ENCODE measurements around the gene ZFP36L2. TPM values are rescaled to one million over a fixed set of nuclear protein-coding genes. Genes with fewer than 3 reads are reported as not detected.

Gene ZFP36L2
- total RNA-seq, 4 donors from 2014 or later: 114 to 305 (median 208) TPM

- no peak for DNase-seq
- no peaks in the 10 kb centered on the region for H3K9me3 ChIP-seq
- no peak overlapping the region for H3K27ac ChIP-seq
- H3K4me1 ChIP-seq: peaks cover 7 to 21% (median 11%) of the 10 kb centered on the region in 4 donors
- no peaks in the 10 kb centered on the region for H3K27me3 ChIP-seq
- H3K36me3 ChIP-seq: no peaks in the 10 kb centered on the region
- WGBS, 2 donors (ENCODE audit: low coverage in 1 of 2): 83 to 92% methylated on average over 1 to 7 of the region's 7 CpGs
- intact Hi-C loops (cut with DNase I; ENCODE audit: low total_unique reads): no loop called here
- in situ Hi-C loops (cut with MboI; ENCODE audit: low pct_ligation_motif_present in 1 of 4, low pct_unique_long_range_greater_than_20kb in 1 of 4, low sequenced_read_pairs in 3 of 4): no loop called here
- no peak for TF ChIP-seq EP300 (IDR thresholded peaks at IDR 0.05; ENCODE audit: low read depth)
- TF ChIP-seq POLR2A (IDR thresholded peaks at IDR 0.05): no peak
- TF ChIP-seq CTCF (IDR thresholded peaks at IDR 0.05): no peak
- no peak for TF ChIP-seq POLR2AphosphoS5 (IDR thresholded peaks at IDR 0.05)
- no peak overlapping the region for H3K4me3 ChIP-seq
These were observed 19.8 kb downstream of the ZFP36L2 start for GRCh38 chr2:43206602-43207001.

DNA sequence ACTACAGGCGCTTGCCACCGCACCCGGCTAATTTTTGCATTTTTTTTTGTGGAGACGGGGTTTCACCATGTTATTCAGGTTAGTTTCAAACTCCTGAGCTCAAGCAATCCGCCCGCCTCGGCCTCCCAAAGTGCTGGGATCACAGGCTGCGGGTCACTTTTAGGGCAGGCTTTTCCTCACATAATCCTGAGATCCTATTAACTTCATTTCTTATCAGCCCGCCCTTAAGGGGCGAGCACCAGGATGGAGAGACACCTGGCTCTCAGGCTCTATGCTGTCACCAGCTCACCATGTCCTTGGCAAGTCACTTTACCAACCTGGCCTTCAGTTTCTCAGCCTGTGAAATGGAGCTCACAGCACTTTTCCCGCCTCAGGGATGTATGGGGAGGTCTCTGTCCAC, 23.0 kb downstream of the ZFP36L2 start:
- intact Hi-C loops (cut with DNase I; ENCODE audit: low total_unique reads): no loop called here
- 94 to 97% methylated on average over 5 to 11 of the region's 11 CpGs for WGBS, 2 donors (ENCODE audit: low coverage in 1 of 2)
- Histone ChIP-seq H3K27me3 (no peaks in the 10 kb centered on the region), H3K9me3 (no peaks in the 10 kb centered on the region), H3K27ac (no peak overlapping the region), H3K4me3 (no peak overlapping the region), H3K36me3 (no peaks in the 10 kb centered on the region), H3K4me1 (peaks cover 0 to 8% (median 0%) of the 10 kb centered on the region in 4 donors)
- in situ Hi-C loops (cut with MboI; ENCODE audit: low pct_ligation_motif_present in 1 of 4, low pct_unique_long_range_greater_than_20kb in 1 of 4, low sequenced_read_pairs in 3 of 4): no loop called here
- DNase-seq: no peak
- TF ChIP-seq POLR2A (IDR thresholded peaks at IDR 0.05) (no peak), POLR2AphosphoS5 (IDR thresholded peaks at IDR 0.05) (no peak), EP300 (IDR thresholded peaks at IDR 0.05; ENCODE audit: low read depth) (no peak), CTCF (IDR thresholded peaks at IDR 0.05) (no peak)

GRCh38 chr2:43202289-43202688, 24.1 kb downstream of the ZFP36L2 start:
- no peak for DNase-seq
- no peaks in the 10 kb centered on the region for H3K9me3 ChIP-seq
- no peak overlapping the region for H3K27ac ChIP-seq
- 71 to 88% methylated on average over 2 of the region's 2 CpGs for WGBS, 2 donors (ENCODE audit: low coverage in 1 of 2)
- no peak overlapping the region for H3K4me3 ChIP-seq
- in situ Hi-C loops (cut with MboI; ENCODE audit: low pct_ligation_motif_present in 1 of 4, low pct_unique_long_range_greater_than_20kb in 1 of 4, low sequenced_read_pairs in 3 of 4) (no loop called here), intact Hi-C loops (cut with DNase I; ENCODE audit: low total_unique reads) (no loop called here)
- H3K4me1 ChIP-seq: peaks cover 0 to 5% (median 0%) of the 10 kb centered on the region in 4 donors
- TF ChIP-seq EP300 (IDR thresholded peaks at IDR 0.05; ENCODE audit: low read depth): no peak
- TF ChIP-seq POLR2A (IDR thresholded peaks at IDR 0.05): no peak
- TF ChIP-seq CTCF (IDR thresholded peaks at IDR 0.05): no peak
- no peak for TF ChIP-seq POLR2AphosphoS5 (IDR thresholded peaks at IDR 0.05)
- no peaks in the 10 kb centered on the region for H3K27me3 ChIP-seq
- H3K36me3 ChIP-seq: no peaks in the 10 kb centered on the region

GRCh38 chr2:43201497-43201896, 24.9 kb downstream of the ZFP36L2 start:
- in situ Hi-C loops (cut with MboI; ENCODE audit: low pct_ligation_motif_present in 1 of 4, low pct_unique_long_range_greater_than_20kb in 1 of 4, low sequenced_read_pairs in 3 of 4): no loop called here
- H3K27ac ChIP-seq: no peak overlapping the region
- H3K9me3 ChIP-seq: no peaks in the 10 kb centered on the region
- 80% methylated on average over 4 of the region's 4 CpGs; no CpG with 5 or more reads in 1 of the 2 donors for WGBS, 2 donors (ENCODE audit: low coverage in 1 of 2)
- H3K36me3 ChIP-seq: no peaks in the 10 kb centered on the region
- no peaks in the 10 kb centered on the region for H3K27me3 ChIP-seq
- TF ChIP-seq CTCF (IDR thresholded peaks at IDR 0.05) (no peak), EP300 (IDR thresholded peaks at IDR 0.05; ENCODE audit: low read depth) (no peak), POLR2AphosphoS5 (IDR thresholded peaks at IDR 0.05) (no peak), POLR2A (IDR thresholded peaks at IDR 0.05) (no peak)
- intact Hi-C loops (cut with DNase I; ENCODE audit: low total_unique reads): no loop called here
- H3K4me1 ChIP-seq: peaks cover 0 to 5% (median 0%) of the 10 kb centered on the region in 4 donors
- no peak overlapping the region for H3K4me3 ChIP-seq
- DNase-seq: no peak

All from transverse colon (tissue), 4 donors.